Endothelial cell of umbilical vein (primary cell): ENCODE data around the gene ACTG2.

Source experiments
- EZH2 ChIP-seq: IDR thresholded peaks from 2 replicates; pipeline ENCODE4 v1.6.1; 2012; ENCODE audit warnings: borderline replicate concordance, low read depth, mild to moderate bottlenecking, moderate library complexity, low read length, inconsistent platforms; ENCODE audit not compliant: severe bottlenecking
- FOS ChIP-seq: IDR thresholded peaks from 2 replicates; pipeline ENCODE4 v1.6.1; 2011; ENCODE audit warnings: mild to moderate bottlenecking, low read length, moderate library complexity, borderline replicate concordance; ENCODE audit not compliant: insufficient read depth
- GATA2 ChIP-seq: IDR thresholded peaks from 2 replicates; pipeline ENCODE4 v1.7.0; 2011; ENCODE audit warnings: low read depth, mild to moderate bottlenecking, moderate library complexity, mixed read lengths, low read length; ENCODE audit not compliant: insufficient read length, insufficient read depth
- JUN ChIP-seq: IDR thresholded peaks from 2 replicates; pipeline ENCODE4 v1.6.1; 2011; ENCODE audit warnings: borderline replicate concordance, low read depth; ENCODE audit not compliant: insufficient read length, insufficient read depth
- MYC ChIP-seq: IDR thresholded peaks from one replicate; pipeline ENCODE4 v1.6.1; 2011; ENCODE audit warnings: mild to moderate bottlenecking, low read depth, low read length
- POLR2A ChIP-seq: IDR thresholded peaks from 2 replicates; pipeline ENCODE4 v1.6.1; 2012; ENCODE audit warnings: low read depth, mild to moderate bottlenecking, control low read depth, low read length
- POLR2AphosphoS5 ChIP-seq: IDR thresholded peaks from 2 replicates; pipeline ENCODE4 v1.6.1; 2012; ENCODE audit warnings: low read depth, mild to moderate bottlenecking, control low read depth, low read length, moderate library complexity; ENCODE audit not compliant: insufficient read depth
- TF ChIP-seq, protein P1 (sequence below), 2 donors: IDR thresholded peaks; 1 replicate in 1 of 2; 2 replicates in 1 of 2; pipeline ENCODE4 v1.5.1; 2011; ENCODE audit warnings: low read length in 2 of 2, mild to moderate bottlenecking in 2 of 2, moderate library complexity in 2 of 2, control low read depth in 1 of 2, inconsistent platforms in 1 of 2, low read depth in 1 of 2; ENCODE audit not compliant: insufficient read depth in 1 of 2; ENCODE audit errors: extremely low read depth in 1 of 2
- TF ChIP-seq, protein P2 (sequence below): IDR thresholded peaks from 2 replicates; pipeline ENCODE4 v1.6.1; 2011; ENCODE audit not compliant: insufficient read depth, insufficient read length

DNA sequence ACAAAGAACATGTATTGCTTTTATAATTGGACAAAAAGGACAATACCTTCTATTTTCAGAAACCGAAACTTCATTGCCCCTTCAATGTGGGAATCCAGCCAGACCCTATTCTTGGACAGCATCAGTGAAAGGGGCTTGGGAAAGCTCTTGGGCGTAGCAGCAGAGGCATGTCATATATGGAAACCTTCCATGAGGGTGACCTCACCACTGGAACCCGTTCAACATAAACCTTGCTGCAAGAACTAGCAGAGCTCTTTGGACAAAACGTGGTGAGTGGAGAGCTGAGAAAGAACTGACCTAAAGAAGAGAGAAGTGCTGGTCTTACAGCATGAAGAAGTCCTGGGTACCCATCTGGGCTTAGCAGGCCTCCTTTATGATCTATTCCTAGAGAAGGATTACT, 22.7 kb upstream of the ACTG2 start:
- TF ChIP-seq POLR2AphosphoS5 (no peak), JUN (no peak), EZH2 (no peak), POLR2A (no peak), MYC (no peak), FOS (no peak), GATA2 (no peak)
- TF ChIP-seq, protein P1, sequence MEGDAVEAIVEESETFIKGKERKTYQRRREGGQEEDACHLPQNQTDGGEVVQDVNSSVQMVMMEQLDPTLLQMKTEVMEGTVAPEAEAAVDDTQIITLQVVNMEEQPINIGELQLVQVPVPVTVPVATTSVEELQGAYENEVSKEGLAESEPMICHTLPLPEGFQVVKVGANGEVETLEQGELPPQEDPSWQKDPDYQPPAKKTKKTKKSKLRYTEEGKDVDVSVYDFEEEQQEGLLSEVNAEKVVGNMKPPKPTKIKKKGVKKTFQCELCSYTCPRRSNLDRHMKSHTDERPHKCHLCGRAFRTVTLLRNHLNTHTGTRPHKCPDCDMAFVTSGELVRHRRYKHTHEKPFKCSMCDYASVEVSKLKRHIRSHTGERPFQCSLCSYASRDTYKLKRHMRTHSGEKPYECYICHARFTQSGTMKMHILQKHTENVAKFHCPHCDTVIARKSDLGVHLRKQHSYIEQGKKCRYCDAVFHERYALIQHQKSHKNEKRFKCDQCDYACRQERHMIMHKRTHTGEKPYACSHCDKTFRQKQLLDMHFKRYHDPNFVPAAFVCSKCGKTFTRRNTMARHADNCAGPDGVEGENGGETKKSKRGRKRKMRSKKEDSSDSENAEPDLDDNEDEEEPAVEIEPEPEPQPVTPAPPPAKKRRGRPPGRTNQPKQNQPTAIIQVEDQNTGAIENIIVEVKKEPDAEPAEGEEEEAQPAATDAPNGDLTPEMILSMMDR (IDR thresholded peaks at IDR 0.05; ENCODE audit: extremely low read depth in 1 of 2, insufficient read depth in 1 of 2, low read depth in 1 of 2, low read length in 2 of 2): no peak
- TF ChIP-seq, protein P2, sequence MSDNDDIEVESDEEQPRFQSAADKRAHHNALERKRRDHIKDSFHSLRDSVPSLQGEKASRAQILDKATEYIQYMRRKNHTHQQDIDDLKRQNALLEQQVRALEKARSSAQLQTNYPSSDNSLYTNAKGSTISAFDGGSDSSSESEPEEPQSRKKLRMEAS: no peak
